ENCODE measurements around the gene AFP. TPM values are rescaled to one million over a fixed set of nuclear protein-coding genes. Genes with fewer than 3 reads are reported as not detected.

AFP gene
- polyA plus RNA-seq, 2 of the 4 experiments (the other 2 are of a cell fraction), result 1.8 to 4.5 TPM

DNA sequence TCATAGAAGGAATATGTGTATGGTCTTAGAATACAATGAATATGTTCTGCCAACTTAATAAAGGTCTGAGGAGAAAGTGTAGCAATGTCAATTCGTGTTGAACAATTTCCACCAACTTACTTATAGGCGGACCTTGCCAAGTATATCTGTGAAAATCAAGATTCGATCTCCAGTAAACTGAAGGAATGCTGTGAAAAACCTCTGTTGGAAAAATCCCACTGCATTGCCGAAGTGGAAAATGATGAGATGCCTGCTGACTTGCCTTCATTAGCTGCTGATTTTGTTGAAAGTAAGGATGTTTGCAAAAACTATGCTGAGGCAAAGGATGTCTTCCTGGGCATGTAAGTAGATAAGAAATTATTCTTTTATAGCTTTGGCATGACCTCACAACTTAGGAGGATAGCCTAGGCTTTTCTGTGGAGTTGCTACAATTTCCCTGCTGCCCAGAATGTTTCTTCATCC, 22.7 kb upstream of the AFP start (continued):
- no peak for TF ChIP-seq NPAS2 (CRISPR knock-in tag; IDR thresholded peaks at IDR 0.05; ENCODE audit: borderline replicate concordance)
- TF ChIP-seq HEYL (CRISPR knock-in tag; IDR thresholded peaks at IDR 0.05), result no peak

DNA sequence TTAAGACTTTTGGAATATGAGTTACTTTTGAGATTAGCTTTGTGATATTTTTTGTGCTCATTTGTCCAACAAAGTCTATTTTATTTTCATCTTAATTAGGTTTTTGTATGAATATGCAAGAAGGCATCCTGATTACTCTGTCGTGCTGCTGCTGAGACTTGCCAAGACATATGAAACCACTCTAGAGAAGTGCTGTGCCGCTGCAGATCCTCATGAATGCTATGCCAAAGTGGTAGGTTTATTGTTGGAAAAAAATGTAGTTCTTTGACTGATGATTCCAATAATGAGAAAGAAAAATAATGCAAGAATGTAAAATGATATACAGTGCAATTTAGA, 21.1 kb upstream of the AFP start:
- Histone ChIP-seq H3K4me3 (no peak overlapping the region), H3K4me2 (no peak overlapping the region), H3K4me1 (no peaks in the 10 kb centered on the region), H3K27ac (no peak overlapping the region), H3K9me3 (no peaks in the 10 kb centered on the region)
- FAIRE-seq, result no peak
- DNase-seq (ENCODE audit: low read depth in 1 of 2, low spot score in 1 of 2), result no peak
- no peak for TF ChIP-seq RFX5 (IDR thresholded peaks at IDR 0.05)
- no peak for TF ChIP-seq POLR2AphosphoS2 (conservative IDR thresholded peaks at IDR 0.05; ENCODE audit: low read length)
- TF ChIP-seq KDM5A (IDR thresholded peaks at IDR 0.05), result no peak
- TF ChIP-seq MYC (IDR thresholded peaks at IDR 0.05; ENCODE audit: borderline replicate concordance, low read length), result no peak
- no peak for TF ChIP-seq KDM1A (IDR thresholded peaks at IDR 0.05; ENCODE audit: low read depth)
- TF ChIP-seq, protein P1, sequence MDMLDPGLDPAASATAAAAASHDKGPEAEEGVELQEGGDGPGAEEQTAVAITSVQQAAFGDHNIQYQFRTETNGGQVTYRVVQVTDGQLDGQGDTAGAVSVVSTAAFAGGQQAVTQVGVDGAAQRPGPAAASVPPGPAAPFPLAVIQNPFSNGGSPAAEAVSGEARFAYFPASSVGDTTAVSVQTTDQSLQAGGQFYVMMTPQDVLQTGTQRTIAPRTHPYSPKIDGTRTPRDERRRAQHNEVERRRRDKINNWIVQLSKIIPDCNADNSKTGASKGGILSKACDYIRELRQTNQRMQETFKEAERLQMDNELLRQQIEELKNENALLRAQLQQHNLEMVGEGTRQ (IDR thresholded peaks at IDR 0.05), result no peak
- no peak for ATAC-seq
- WGBS (ENCODE audit: missing lambda C conversion rate), result 53% methylated on average over 2 of the region's 2 CpGs
- CTCF ChIA-PET, result interaction anchor here (1.3 kb wide), 1 partner anchor 20 kb away, joined by 3 read pairs; no protein-coding TSS in a partner anchor
- POLR2A ChIA-PET, result no interaction called here

DNA sequence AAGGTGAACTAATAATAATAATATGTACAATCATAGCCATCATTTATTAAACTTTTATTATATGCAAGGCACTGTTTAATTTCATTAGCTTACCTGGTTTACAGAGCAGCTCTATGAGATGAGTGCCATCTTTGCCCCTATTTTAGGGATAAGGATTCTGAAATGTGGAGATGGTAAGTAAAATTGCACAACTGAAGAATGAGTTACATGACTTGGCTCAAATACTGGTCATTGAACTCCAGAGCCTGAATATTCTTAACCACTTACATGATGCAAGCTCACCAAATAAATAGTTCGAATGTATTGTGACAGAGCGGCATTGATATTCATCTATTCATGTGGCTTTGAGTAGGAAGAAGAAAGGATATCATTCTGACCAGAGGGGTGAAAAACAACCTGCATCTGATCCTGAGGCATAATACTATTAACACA, 20.2 kb upstream of the AFP start:
- H3K4me1 ChIP-seq, result no peaks in the 10 kb centered on the region
- no peak overlapping the region for H3K27ac ChIP-seq
- TF ChIP-seq CEBPB (IDR thresholded peaks at IDR 0.05) (no peak), KDM5A (IDR thresholded peaks at IDR 0.05) (no peak), RCOR1 (IDR thresholded peaks at IDR 0.05; ENCODE audit: low read depth, low read length) (no peak), EP300 (IDR thresholded peaks at IDR 0.05) (no peak)
- TF ChIP-seq, protein P2, sequence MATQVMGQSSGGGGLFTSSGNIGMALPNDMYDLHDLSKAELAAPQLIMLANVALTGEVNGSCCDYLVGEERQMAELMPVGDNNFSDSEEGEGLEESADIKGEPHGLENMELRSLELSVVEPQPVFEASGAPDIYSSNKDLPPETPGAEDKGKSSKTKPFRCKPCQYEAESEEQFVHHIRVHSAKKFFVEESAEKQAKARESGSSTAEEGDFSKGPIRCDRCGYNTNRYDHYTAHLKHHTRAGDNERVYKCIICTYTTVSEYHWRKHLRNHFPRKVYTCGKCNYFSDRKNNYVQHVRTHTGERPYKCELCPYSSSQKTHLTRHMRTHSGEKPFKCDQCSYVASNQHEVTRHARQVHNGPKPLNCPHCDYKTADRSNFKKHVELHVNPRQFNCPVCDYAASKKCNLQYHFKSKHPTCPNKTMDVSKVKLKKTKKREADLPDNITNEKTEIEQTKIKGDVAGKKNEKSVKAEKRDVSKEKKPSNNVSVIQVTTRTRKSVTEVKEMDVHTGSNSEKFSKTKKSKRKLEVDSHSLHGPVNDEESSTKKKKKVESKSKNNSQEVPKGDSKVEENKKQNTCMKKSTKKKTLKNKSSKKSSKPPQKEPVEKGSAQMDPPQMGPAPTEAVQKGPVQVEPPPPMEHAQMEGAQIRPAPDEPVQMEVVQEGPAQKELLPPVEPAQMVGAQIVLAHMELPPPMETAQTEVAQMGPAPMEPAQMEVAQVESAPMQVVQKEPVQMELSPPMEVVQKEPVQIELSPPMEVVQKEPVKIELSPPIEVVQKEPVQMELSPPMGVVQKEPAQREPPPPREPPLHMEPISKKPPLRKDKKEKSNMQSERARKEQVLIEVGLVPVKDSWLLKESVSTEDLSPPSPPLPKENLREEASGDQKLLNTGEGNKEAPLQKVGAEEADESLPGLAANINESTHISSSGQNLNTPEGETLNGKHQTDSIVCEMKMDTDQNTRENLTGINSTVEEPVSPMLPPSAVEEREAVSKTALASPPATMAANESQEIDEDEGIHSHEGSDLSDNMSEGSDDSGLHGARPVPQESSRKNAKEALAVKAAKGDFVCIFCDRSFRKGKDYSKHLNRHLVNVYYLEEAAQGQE (IDR thresholded peaks at IDR 0.05), result no peak
- TF ChIP-seq, protein P3, sequence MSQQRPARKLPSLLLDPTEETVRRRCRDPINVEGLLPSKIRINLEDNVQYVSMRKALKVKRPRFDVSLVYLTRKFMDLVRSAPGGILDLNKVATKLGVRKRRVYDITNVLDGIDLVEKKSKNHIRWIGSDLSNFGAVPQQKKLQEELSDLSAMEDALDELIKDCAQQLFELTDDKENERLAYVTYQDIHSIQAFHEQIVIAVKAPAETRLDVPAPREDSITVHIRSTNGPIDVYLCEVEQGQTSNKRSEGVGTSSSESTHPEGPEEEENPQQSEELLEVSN (IDR thresholded peaks at IDR 0.05; ENCODE audit: borderline replicate concordance, low read depth), result no peak
- 80% methylated on average over 2 of the region's 2 CpGs for WGBS (ENCODE audit: missing lambda C conversion rate)
- H3K4me2 ChIP-seq, result no peak overlapping the region
- H3K4me3 ChIP-seq, result no peak overlapping the region
- FAIRE-seq, result no peak
- POLR2A ChIA-PET, result no interaction called here
- ATAC-seq, result no peak
- H3K9me3 ChIP-seq, result no peaks in the 10 kb centered on the region
- DNase-seq (ENCODE audit: low read depth in 1 of 2, low spot score in 1 of 2), result no peak
- CTCF ChIA-PET, result interaction anchor here (1.3 kb wide), 1 partner anchor 19 kb away, joined by 3 read pairs; no protein-coding TSS in a partner anchor

DNA sequence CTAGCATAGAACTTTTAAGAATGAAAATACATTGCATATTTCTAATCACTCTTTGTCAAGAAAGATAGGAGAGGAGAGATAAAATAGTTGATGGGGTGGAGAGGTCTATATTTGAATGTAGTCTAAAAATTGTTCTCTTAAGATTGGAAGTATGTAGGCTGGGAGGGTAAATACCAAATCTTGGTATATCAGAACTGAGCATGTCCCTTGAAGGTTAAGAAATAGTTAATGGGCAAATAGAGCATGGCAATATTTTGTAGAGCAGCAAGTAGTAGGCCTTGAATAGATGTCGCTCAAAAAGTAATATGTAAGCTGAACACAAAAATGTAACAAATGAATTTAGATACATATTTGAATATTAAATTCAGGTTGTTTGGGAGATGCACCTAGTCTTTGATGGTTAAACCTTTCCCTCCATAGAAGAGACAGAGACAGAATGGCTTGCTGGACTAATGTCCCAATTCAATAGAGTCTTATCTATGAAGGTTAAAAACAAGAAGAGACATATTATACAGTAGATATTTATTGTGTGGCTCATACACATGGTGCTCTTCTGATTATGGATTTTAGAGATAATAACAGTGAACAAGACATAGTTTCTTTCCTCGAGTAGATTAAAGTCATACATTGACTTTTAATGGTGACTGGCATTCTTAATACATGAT, 19.5 kb upstream of the AFP start:
- POLR2A ChIA-PET, result no interaction called here
- 27% methylated on average over 2 of the region's 2 CpGs for WGBS (ENCODE audit: missing lambda C conversion rate)
- no peak for FAIRE-seq
- no peak for ATAC-seq
- Histone ChIP-seq H3K27ac (no peak overlapping the region), H3K4me1 (no peaks in the 10 kb centered on the region), H3K9me3 (no peaks in the 10 kb centered on the region), H3K4me3 (no peak overlapping the region), H3K4me2 (no peak overlapping the region)
- CTCF ChIA-PET, result interaction anchor here (1.4 kb wide), 1 partner anchor 10 kb away, joined by 4 read pairs; no protein-coding TSS in a partner anchor
- no peak for DNase-seq (ENCODE audit: low read depth in 1 of 2, low spot score in 1 of 2)
- TF ChIP-seq ZSCAN20 (CRISPR knock-in tag; IDR thresholded peaks at IDR 0.05) (no peak), EHF (CRISPR knock-in tag; IDR thresholded peaks at IDR 0.05) (no peak), KDM5A (IDR thresholded peaks at IDR 0.05) (no peak), ZNF302 (CRISPR knock-in tag; IDR thresholded peaks at IDR 0.05) (no peak), RAD21 (conservative IDR thresholded peaks at IDR 0.05 in 1 of 2, IDR thresholded peaks at IDR 0.05 in 1 of 2) (no peak)
